Tongue (tissue), 2 donors: ENCODE data around the gene NTN1. TPM values are rescaled to one million over a fixed set of nuclear protein-coding genes. Genes with fewer than 3 reads are reported as not detected.
"Not testable (repeated sequence)": the region's sequence is repeated elsewhere in the genome, so short reads cannot be mapped to it uniquely, and the experiment has no call there.

Experiments used
- DNase-seq: peaks from one replicate; pipeline ENCODE4 v3.0.0-alpha.2; 2015
- total RNA-seq: library from RNA; depleted of rRNA; stranded (reverse); fragments of >200 nt; gene quantifications from one replicate; pipeline ENCODE4 v1.2.3, GENCODE V29; 2014

The NTN1 gene
- total RNA-seq, result 32.8 TPM

DNA sequence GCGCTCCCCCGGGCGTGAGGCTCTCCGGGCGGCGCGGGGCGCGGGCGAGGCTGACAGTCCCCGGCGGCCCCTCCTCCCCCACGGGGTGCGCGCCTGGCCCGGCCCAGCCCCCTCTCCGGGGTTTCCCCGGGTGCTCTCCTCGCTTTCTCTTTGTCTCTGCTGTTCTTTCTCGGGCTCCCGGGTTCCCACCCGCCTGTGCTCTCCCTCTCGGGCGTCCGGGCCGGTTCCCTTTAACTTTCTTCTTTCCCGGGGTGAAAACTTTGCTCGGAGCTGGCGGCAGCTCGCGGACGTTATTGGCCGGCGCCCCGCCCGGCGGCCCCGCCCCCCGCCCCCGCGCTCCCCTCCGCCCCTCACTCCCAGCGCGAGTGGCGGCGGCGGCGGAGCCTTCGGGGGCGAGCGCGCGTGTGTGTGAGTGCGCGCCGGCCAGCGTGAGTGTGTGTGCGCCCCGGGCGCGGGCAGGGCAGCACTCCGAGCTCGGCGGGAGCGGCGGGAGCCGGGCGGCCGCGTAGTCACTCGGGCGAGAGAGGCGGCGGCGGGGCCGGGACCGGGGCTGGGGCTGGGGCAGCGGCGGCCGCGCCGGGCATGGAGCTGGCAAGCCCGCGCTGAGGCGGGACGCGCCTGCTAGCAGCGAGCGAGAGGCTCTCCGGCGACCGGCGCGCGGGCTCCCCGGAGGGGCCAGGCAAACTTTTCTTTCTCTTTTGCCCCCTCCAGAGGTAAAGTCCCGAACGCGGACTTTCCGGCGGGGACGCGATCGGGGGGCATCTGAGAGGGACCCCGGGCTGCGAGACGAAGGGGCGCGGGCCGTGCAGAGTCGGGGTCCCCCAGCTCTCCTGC is at the start of gene NTN1:
NTN1 (plus strand) TSS at position 353 of the 834 bp plus-strand sequence. CDS start 864 bp downstream, outside the sequence.
- DNase-seq, result peak; percentile 79

DNA sequence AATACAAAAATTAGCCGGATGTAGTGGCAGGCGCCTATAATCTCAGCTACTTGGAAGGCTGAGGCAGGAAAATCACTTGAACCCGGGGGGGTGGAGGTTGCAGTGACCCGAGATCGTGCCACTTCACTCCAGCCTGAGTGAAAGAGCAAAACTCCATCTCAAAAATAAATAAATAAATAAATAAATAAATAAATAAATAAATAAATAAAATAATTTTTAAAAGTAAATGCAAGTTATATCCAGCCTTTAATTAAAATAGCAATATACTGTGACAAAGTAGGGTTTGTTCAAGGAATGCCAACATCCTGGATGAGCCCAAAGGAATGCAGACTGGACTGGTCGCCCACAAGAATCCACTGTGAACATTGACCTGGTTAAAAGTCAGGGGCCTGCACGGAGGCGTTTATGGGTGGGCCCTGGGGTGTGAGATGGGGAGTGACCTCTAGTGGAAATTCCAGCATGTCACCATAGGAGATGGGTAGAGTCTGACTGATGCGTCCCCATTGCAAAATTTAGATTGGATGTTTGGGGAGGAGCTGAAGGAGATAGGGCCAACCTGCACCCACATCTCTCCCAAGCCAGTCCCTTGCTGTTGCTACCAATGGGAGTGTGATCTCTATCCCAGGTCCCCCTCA is 46.1 kb upstream of the NTN1 start:
- no peak for DNase-seq

DNA sequence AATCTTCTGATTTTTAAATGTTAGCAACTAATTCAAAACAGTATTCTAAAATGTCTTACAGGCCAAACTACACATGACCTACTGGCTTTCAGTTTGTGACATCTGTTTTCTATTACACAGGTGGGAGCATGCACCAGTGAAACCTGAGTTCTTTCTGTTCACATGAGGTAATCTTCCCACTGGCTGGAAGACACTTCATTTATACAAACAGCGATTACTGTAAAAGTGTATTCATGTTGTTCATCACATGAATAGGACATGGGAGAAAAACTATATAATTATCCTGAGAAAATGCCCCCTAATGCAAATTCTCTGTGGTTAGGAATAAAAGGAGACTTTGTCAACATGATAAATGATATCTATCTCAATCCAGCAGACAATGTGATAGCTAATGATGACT is 44.7 kb upstream of the NTN1 start:
- peak; percentile 66 for DNase-seq

- DNase-seq, result no peak
Observed at GRCh38 chr17:8979715-8980114, 41.6 kb upstream of the NTN1 start.

DNA sequence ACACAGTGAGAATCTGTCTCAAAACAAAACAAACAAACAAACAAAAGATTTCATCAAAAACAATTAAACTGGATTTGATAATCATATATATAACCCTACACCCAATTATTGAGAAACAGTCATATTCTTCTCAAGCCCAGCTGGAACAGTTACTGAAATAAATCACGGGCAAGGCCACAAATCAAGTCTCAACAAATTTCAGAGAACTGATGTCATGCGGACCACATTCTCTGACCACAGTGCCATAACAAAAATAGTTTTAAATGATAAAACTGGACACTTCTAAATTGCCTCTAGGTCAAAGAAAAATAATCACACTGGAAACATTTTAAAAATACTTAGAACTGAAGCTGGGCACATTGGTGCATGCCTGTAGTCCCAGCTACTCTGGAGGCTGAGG is 39.9 kb upstream of the NTN1 start:
- DNase-seq, result no peak

GRCh38 chr17:8984225-8984624 is 37.1 kb upstream of the NTN1 start:
- DNase-seq, result not testable (repeated sequence)

- DNase-seq, result no peak
Observed at GRCh38 chr17:8985054-8985701, 36.1 kb upstream of the NTN1 start.

DNA sequence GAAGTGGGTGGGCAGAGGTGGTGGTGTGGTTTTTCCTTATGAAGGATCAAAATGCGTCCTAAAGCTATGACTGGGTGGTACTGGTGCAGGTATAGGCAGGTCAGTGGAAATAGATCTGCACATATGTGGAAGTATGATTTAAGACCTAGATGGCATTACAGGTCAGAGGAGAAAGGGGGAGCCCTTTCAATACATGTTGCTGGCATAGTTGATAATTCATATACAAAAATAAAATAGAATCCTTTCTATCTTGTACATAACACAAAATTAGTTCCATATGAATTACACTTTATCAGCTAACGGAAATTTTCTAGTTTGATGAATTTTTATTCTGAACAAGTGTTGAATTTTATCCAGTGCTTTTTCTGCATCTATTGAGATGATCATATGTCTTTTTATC is 35.0 kb upstream of the NTN1 start:
- no peak for DNase-seq

DNA sequence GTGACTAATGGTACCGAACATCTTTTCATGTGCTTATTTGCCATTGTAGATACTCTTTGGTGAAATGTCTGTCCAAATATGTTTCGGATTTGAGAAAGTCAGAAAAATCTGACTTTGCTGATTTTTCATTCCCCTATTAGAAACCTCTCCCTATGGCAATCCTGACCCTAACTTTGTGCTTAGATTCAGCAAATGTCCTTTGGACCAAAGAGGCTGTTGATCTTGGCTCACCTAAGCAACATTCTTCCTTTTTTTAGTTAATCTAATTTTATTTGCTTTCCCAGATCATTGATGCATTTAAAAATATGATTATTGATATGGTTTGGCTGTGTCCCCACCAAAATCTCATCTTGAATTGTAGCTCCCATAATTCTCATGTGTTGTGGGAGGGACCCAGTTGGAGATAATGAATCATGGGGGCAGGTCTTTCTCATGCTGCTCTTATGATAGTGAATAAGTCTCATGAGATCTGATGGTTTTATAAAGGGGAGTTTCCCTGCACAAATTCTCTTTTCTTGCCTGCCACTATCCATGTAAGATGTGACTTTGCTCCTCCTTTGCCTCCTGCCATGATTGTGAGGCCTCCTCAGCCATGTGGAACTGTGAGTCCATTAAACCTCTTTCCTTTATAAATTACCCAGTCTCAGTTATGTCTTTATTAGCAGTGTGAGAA is 32.9 kb upstream of the NTN1 start:
- DNase-seq, result not testable (repeated sequence)

GRCh38 chr17:8991514-8992285 is 29.6 kb upstream of the NTN1 start:
- DNase-seq, result peak; percentile 86

- peak; percentile 81 for DNase-seq
Observed at GRCh38 chr17:8994319-8994718, 27.0 kb upstream of the NTN1 start.

DNA sequence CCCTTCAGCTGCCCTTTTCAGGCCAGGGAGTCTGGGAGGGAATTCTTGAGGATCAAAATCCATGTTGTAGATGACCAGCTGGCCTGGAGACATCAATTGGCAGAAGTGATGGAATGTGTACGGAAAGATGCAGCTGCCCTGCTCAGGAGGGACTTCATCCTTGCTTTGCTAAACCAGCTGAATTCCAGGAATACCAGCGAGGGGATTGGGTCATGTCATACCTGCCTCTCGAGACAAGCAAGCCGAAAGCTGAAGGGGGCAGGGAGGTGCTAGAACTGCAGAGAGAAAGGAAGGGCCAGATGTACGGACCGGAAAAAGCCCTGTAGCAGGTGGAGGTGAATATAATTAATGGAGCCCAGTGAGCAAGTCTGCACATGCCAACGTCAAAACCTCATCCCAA is 25.6 kb upstream of the NTN1 start:
- peak; percentile 19 for DNase-seq

- peak; percentile 43 for DNase-seq
Observed at GRCh38 chr17:8997994-8998628, 23.2 kb upstream of the NTN1 start.

DNA sequence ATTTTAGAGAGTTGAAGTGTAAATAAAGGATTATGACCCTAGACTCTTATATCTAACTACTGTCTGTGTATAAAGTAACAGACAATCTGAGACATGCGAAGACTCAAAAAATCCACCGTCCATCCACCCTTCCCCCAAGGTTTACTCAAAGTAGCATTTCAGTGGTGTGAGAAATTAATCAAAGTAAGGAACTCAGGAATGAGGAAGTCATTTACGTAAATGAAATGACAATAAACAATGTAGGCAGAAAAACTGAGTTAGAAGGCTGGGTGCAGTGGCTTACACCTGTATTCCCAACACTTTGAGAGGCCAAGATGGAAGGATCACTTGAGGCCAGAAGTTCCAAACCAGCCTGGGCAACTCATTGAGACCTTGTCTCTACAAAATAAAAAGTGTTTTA is 19.8 kb upstream of the NTN1 start:
- no peak for DNase-seq

DNA sequence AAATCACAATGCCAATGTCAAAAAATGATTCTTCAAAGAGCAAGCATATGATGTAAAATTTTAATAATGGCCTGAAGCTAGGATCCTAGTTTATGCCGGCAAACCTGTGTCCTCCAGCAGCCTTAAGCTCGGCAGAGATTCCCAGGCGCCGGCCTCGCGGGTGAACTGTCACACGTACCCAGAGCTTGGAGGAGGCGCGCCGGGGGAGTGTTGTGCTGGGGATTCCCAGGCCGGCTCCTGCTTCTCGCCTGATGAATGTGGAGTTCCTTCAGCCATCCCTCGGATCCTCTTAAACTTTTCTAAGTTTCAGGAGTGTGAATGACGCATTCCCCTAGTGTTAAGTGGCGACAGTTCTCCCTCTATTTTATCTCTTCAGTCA is 19.1 kb upstream of the NTN1 start:
- no peak for DNase-seq

- peak; percentile 61 for DNase-seq
Observed at GRCh38 chr17:9002606-9003354, 18.5 kb upstream of the NTN1 start.

DNA sequence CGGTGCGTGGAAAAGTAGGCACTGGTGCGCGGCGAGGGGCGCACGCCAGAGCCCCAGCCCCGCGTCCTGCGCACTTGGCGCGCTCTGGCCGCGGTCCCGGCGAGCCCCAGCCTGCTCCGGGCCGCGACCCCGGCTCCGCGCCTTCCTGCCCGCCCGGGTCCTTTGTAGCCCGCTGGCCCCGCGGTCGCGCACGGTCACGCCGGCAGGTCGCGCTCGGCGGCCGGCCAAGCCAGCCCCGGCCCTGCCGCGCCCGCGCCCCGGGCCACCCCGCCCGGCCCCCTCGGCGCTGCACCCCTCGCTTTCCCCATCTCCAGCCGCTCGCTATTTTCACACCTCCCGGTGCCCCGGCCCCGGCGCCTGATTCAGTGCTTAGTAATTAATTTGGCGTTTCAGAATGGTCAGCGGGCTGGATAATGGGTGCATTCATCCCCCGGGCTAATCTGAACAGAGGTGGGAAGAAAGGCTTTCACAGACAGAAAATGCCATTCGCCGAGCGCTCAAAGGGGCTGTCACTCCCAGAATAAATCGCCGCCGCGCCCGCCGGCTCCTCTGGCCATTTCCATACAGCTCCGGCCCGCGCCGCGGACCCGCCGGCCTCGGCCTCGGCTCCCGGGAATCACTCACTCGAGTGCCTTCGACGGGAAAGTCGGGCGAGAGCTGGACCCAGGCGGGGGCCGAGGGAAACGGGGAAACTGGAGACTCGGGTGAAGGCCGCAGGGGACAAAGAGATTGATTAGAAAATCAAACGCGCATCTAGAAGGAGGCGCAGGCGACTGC is 17.8 kb upstream of the NTN1 start:
- peak; percentile 35 for DNase-seq

DNA sequence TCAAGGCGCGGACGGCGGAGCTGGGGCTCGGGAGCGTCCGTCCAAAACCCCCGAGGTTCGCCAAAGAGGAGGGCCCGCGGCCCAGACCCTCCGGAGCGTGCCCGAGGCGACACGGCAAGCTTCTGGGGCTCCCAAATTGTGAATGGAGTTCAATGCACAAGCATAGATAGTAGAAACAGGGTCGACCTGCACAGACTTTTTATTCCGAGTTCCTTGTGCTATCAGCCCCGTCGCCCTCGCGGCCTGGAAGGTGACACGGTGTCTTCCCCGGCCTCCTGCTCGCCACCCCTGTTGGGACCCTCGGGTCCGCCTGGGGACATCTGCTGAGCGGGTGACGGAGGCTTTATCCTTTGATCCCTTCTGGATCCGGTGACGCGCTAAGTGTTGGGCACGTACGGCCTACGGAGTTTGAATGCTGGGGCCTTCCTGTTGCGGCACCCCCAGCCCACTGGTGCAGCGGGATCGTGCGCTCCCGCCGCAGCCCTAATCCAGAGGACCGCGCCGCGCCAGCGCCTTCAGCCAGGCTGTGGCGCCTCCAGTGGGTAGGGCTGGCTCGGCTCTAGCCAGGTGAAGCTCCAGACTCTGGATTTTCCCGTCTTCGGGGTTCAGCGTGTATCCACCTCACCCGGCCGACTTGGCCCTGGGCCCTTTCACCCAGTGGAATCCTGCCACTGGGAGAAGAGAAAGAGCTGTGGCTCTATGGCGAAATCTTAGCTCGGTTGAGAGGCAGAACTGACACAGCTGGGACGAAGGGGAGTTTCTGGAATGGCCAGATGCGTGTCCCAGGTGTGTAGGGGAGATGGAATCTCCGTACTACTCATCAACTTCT is 17.0 kb upstream of the NTN1 start:
- peak; percentile 32 for DNase-seq

DNA sequence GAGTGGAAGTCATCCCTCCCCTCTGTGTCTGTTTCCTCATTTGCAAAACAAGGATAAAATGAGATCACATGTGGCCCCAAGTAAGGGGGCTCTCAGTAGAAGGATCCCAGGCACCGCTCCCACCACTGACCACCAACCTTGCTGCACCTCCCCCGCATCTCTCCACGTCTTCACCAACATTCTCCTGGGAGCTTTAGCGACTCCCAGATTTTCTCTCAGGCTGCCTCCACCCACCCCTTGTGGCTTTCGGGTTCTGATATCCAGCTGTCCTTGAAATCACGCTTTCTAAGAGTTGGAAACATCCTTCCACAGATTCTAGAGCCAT is 16.4 kb upstream of the NTN1 start:
- DNase-seq, result no peak
